NCI-H510A (cell line): Measurements from ENCODE around the gene STX8.
"Not testable (repeated sequence)": the region's sequence is repeated elsewhere in the genome, so short reads cannot be mapped to it uniquely, and the experiment has no call there.

Experiments used
- DNase-seq: peaks from one replicate; lab custom pipeline; 2025; lab: John Stamatoyannopoulos, UW

STX8 gene

DNA sequence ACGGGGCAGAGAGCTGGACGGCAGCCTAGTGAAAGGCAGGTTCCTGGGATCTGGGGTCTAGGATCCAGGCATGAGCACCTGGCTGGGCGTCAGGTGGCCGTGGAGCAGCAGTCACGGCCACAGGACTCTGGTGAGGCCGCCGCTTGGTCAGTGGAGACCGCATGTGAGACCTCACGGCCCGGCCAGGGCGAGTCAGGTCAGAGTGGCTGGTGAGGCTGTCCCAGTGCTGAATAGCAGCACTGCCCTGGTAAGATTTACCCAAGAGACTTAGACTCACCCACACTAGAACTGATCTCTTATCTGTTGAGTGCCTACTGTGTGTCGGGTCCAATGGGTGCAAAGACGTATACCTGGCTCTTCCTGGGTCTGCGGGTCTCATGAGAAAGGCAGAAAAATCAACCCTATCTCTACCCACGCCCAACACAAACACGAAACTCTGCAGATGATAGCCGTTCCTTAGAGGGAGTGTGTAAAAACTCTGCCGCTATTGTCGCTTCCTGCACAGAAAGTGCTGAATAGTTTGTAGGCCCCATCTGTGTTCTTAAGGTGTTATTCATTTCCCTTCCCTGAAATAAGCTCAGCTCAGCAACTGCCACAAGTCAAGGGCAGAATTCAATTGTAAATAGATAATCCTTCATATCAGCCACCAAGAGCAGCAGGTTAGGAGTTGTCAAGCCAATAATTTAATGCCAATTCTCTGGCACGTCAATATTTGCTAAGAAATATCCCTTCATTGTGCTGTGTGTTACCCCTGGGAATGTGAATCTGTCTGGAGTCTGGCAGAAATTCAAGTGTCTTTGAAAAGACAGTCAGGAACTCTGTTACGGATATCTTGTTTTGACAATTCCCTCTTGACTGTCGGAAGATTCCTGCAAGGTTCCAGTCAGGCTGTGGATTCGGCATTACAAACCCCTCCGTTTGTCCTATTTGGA lies 314.3 kb downstream of the STX8 start:
- DNase-seq = no peak

DNA sequence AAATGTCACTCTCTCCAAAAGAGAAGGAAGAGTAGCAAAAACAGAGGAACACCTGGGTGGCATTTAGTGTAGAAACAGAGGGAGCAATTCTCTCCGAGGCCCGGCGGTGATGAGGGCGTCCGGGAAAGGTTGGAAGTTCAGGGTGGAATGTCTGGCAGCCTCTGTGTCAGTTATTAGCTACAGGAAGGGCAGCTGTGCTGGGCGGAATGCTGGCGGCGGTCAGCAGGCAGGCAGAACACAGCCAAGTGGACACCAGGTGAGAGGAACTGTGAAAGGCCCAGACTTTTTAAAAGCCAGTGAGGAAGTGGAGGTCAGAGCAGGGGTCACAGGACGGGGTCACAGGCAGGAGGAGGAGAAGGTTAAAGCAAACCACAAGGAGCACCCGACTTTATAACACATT lies 316.2 kb downstream of the STX8 start:
- DNase-seq = no peak

DNA sequence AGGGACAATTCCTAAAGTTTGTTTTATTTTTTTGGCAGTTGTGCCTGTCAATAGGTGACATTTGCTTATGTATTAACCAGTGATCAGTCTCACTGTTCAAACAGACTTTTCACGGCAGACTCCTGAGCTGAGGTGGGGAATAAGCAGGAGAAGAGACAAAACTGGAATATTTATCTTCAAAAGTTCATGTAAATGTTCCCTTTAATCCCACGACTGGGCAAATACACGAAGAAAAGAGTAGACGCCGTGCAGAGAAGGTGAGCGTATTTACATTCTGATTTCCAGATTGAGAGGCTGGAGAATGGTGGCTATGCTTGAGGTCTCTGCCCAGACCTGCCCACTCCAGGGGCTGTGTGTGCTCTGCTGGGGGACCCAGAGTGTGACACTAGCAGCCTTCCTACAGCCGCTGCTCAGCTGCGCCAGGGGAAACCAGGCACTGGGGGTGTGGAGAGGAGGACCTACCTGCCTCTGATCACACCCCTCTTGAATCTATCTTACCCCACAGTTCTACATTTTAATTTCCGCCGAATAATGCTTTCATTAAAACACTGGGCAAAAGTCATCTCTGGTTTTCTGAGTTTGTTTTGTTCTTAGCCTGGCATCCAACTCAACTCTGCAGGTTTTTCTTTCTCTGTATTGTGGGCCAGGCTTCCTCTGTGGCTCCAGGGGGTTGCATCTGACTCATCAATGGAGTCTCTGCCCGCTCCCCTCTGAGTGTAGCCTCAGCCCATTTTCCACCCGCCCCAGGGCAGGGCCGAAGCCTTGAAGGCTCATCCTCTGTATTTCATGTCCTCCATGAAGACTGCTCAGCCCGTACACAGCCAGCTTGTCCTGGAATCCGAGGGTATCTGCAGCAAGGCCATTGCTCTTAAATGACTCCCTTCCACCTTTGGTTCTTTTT lies 317.3 kb downstream of the STX8 start:
- DNase-seq = no peak

DNA sequence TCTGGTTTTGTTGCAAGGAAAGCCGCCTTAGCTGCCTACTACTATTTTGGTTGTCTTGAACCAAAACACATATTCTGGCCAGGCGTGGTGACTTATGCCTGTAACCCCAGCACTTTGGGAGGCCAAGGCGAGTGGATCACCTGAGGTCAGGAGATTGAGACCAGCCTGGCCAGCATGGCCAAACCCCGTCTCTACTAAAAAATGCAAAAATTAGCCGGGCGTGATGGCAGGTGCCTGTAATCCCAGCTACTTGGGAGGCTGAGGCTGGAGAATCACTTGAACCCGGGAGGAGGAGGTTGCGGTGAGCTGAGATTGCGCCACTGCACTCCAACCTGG lies 318.0 kb downstream of the STX8 start:
- DNase-seq = not testable (repeated sequence)

DNA sequence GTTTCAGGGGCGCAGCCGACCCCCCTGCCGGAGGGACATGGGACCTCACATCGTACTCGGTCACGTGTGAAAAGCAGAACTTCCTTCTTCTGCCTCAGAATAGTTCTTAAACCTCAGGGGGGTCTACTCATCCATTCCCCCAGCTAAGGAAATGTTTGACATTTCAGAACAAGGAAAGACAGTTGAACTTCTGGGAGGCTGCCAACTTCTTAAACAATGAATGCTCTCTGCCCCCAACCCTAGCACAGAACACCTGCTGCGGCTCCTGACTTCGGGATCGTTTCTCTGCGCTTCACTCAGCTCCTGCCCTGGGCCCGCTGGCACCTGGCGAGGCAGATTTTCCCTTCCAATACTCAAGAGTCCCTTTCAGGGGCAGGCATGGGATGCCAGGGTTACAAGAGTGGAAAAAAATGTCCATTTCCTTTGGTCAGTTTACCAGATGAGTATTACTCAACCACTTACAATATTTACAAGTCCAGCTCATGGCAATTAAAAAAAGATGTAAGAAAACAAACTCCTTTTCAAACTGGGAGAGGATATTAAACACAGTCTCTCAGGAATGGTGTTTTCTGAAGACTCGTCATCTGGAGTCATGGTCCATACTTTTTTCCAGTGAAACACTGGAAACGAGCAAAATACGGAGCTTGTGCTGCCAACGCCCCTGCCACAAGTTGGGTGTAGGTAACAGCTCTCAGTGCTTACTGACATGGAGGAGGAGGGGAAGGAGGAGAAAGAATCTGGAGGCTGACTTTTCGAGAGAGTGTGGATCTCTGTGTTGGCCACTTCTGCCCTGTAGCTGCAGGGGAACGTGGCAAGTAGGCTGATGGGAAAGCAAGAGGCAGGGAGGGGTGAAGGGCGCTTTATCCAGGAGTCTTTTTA lies 318.6 kb downstream of the STX8 start:
- DNase-seq = no peak

DNA sequence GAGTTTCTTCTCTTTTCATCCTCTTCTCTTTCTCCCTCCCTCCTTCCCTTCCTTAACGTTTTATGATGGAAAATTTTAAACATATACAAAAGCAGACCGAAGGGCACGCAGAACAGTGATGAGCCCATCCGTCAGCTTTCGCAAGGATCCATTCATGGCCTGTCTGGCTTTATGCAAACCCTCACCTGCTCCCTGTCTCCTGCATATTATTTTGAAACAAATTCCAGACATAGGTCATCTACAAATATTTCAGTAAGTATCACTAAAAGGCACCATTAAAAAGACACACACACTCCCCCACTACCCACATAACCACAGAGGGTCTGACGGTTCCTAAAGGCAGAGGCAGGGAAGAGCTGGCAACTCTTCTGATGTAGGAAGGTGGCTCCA lies 319.3 kb downstream of the STX8 start:
- no peak for DNase-seq

DNA sequence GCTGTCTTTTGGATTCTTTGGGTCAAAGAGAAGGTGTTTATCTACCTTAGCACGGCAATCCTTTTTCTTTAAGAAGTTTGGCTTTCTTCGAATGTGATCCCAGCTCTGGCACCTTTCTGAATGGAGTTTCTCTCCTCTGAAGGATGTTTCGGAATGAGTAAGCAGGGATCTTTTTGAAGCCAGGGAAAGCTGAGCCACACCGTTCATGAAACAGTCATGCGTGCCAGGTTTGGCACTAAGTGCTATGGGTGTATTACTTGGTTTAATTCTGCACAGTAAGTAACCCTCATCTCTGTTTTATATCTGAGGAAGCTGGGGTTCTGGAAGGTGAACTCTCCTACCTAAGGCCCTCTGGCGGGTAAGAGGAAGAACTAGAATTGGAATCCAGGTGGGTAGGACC lies 319.8 kb downstream of the STX8 start:
- DNase-seq = no peak

DNA sequence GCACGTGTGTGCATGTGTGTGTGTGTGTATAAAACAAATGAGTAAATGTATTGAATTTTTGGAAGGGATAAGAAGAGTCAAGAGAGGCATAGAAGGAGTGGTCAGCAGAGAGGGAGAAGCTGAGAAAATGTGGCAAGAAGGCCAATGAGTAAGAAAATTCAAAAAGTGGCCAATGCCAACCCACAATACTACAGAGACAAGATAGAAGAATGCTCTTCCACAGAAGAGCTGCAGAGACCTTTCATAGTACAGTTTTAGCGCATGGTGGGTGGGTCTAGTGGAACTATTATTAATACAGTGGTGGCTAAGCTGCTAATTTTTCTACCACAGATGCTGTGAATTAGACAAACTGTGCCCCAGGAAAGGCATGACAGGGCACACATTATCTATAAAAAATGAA lies 320.8 kb downstream of the STX8 start:
- no peak for DNase-seq

DNA sequence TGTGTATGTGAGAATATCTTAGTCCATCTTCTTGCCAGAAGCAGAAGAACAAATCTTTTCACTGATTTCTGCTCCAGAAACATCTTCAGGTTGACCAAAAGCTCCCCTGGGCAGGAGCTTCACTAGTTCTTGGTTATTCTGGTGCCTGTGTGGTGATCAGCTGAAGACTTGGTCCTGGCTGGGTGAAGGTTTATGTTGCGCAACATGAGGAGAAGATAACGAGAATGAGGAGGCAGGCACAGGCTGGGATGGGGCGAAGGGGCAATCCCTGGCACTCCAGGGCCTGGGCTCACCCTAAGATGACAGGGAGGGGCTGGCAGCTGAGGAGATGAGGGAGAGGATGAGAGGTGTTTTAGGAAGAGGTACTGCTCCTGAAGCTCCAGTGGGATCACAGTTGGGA lies 322.3 kb downstream of the STX8 start:
- DNase-seq = no peak

DNA sequence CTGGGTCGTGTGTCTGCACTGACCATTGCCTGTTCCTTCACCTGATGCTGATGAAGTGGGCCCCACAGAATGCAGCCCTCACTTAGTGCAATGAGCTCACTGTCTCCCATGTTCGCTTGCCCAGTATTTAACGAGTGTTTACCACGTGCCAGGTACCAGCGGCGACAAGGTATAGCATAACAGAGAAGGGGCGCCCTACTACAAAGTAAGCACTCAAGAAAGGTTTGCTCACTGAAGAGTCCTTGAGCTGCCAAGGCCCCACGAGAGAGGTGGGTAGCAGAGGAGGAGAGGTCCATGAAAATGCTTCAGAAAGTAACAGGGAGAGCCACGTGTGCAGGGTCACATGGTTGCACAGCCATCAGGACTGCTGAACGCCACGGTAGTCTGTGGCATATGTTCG lies 324.3 kb downstream of the STX8 start:
- DNase-seq = no peak

DNA sequence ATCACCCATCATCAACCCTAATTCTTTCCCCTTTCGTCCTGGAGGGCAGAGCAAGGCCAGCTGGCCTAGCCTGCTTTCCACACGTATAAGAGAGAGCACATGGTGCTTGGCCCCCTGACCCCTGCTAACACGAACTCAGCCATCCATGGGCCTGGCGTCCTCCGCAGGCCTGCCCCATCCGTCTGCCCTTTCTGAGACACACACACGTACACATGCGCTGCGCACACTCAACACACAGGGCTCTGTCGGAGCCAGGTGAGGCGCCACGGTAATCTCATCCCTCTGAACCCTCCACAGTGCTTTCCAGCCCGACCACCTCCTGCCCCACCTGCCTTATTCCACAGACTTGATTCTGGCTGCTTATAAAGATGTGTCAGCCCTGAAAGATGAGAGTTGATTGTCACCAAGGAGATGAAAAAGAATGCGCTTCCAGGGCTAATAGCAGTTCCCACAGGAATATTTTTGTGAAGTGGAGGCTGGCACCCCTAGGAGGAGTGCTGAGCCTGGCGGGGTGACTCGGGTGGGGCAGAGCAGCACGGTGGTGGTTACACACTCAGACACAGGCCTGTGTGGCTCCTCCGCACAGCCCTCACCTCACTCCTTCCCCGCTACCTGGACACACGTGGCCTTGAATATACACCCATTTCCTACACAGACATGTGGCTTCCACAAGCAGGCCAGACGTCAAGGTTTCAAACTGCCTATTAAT lies 326.2 kb downstream of the STX8 start:
- DNase-seq = no peak

DNA sequence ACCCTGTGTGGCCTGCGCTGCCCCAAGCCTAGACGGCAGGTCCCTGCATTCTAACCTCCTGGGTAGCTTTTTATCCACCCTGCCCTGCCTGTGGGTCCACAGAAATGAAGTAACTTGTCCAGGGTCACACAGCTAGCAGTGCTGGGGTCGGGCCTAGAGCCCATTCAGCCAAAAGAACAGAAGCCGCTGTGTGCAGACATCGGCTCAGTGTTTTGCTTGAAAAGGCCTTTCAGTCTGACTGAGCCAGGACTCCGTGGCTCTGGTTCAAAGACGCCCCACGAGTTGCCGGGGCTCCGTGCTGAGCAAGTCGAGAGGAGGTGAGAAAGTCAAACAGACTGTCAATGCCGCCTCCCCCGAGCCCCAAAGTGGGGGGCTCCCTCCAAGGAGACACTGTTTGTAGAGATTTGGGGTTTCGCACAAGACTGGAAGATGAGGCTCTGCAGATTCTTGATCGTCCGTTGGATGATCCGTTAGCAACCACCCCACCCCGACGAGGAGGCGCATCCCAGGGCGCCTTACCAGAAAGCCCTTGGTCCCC lies 328.1 kb downstream of the STX8 start:
- no peak for DNase-seq

DNA sequence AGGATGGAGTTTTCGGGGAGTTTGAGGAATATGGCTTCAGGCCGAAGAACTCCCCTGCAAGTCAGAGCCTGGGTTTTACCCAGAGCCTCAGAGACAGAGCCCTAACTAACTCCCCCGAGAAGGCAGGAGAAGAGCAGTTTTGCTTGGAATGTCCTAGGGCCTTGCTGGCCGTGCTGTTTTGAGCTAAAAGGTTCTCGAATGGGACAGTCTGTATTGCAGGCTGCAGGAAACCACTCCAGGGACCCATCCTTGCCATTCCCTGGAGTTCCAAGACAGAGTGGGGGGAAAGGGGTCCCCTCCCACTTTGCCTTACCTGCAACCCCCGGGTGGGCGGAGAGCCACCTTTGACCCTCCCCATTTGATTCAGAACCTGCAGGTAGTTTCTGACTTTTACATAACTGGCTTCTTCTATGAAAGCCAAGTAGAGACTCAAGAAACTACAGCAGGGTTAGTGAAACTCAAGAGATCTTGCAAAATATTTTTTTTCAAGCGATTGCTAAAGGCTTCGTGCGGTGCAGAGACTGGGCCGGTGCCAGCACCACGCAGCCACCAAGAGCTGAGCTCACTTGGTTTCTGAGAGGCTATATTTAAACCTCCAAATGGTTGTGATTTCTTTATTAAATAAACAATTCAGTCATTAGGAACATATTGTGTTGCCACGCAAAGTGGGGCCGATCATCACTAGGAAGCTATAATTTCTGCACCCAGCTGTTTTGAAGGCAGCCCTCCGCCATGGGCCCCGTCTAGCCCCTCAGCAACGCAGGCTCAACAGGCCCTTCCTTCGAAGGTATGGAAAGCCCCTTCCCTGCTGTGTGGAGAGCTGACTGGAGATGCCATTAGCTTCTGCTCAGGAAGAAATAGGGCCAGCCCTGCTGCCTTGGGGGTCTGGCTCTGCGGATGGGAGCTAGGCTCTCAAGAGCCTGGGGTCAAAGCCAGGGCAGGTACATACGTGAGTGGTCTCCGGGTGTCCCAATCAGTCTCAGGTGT lies 331.3 kb downstream of the STX8 start:
- DNase-seq = no peak

DNA sequence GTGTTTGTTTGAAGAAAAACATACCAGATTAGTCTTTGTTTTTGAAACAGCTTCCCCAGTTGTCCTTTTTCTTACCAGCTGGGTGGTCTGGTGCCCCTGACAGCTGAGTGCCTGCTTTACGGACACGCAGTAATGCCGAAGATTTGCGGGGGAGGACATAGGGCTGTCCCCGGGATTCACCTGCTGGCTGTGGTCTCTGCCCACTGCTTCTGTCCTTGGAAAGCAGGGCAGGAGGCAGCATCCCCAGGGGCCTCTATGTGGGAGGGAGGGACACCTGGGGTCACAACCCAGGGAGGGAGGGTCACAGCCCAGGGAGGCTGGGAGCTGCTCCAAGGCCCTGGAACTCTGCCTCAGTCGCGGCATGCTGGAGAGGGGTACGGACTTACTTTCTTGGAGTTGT lies 332.6 kb downstream of the STX8 start:
- DNase-seq = no peak

DNA sequence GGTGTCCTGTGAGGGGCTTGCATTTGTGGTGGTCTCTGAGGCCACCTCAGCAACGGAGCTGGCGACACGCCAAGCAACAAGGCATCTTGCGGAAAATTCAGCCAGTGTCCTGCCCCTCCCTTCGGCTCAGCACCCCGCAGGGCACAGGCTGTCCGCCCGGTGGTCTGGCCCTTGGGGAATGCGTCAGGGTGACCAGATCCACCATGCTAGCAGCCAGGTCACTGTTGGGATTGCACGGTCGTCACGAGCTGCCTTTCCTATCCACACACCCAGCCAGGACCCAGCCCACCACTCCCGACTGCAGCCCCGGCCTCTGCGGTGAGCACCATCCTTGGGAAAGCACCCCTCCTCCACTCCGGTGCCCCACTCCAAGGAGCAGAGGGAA lies 333.1 kb downstream of the STX8 start:
- no peak for DNase-seq

DNA sequence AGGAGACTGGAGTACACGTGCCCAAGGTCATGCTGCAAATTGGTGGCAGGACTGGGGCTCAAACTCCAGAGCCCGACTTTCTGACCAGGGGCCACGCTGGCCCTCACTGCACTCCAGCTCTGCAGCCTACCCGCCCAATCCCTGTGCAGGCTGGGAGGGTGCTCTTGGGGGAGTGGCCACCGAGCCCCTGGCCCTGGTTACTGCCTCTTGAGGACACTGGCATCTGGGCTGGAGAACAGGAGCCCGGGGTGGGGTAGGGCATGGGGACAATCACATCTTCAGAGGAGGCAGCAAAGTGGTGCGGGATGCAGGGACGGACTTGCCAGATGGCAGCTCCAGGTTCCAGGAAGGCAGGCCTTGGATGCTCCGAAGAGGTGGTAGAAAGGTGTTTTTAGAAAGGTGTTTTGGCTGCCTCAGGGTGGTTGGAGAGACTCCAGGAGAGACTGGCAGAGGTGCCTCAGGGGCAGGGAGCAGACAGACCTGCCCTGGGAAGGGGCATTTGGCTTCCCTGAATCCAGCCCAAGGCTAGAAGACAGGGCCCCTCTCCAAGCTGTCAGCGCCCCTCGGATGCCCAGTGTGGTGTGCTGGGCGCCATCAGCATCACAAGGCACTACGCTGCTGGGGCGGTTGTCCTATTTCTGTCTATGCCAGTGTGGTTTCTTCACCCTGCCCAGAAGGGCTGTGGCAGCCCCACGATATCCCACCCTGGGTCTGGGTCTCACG lies 333.7 kb downstream of the STX8 start:
- no peak for DNase-seq

DNA sequence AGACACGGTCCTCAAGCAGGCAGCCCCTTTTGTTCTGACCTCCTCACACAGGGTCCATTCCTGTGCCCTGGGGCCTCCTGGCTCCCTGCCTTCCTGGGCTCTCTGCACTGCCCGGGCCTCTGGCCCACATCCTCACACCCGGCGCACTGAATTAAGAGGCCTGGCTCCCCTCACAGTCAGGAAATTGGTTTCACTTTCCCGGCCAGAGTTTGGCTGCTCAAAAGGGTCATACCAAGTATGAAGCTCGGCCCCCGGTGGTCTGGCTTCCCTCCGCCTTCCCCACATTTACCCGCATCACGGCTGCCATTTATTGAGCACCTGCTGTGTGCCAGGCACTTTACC lies 334.3 kb downstream of the STX8 start:
- DNase-seq = no peak

DNA sequence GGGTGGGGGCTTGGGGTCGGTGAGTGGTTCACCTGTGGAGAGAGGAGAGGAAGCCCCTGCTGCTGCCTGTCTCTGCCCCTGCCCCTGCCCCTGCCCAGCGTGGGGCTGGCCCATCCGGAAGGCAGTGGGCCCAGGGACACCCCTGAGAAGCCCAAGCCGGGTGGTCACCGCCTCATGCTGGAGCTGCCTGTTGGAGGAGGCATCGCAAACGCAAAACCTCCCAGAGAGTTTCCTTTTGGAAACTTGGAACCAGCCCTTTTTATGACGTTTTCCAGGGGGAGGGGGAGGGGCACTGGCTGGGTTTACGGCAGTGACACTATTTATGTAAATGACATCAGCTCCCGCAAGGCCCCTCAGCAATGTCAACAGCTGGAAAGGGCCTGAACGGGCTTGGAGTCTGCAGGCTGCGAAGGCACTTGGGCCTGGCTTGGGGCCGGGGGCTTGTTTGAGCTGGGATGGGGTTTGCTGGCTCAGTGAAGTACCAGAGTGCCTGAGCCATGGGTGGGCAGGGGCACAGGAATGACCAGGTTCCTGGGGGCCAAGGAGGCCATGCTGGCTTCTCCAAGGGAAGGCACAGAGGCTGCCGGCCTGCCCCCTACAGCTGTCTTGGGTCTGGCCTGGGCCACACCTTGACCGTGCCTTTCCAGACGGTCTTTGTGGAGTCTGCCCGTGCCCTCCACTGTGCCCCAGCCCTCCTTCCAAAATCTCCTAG lies 334.8 kb downstream of the STX8 start:
- no peak for DNase-seq
